ENCODE results near the gene DDX31.

DDX31 gene

GRCh38 chr9:132677976-132678375 lies 8.2 kb upstream of the DDX31 start:
- H3K4me3 ChIP-seq (replicated peaks; ENCODE audit: insufficient read depth, low read length) = no peak overlapping the region
- TF ChIP-seq GABPA (IDR thresholded peaks at IDR 0.05; ENCODE audit: low read depth) (no peak), CTCF (IDR thresholded peaks at IDR 0.05; ENCODE audit: insufficient read depth, low read length) (no peak), REST (IDR thresholded peaks at IDR 0.05; ENCODE audit: insufficient replicate concordance, low read depth) (no peak), POLR2AphosphoS5 (IDR thresholded peaks at IDR 0.05; ENCODE audit: low read depth) (no peak), SPI1 (IDR thresholded peaks at IDR 0.05; ENCODE audit: borderline replicate concordance, low read depth) (no peak)
- H3K27me3 ChIP-seq (ENCODE audit: insufficient read depth, poor library complexity, severe bottlenecking) = no peaks in the 10 kb centered on the region
- no peak overlapping the region for H3K27ac ChIP-seq (replicated peaks)
- DNase-seq (ENCODE audit: low read depth in 1 of 2, low spot score in 1 of 2) = no peak

- DNase-seq (ENCODE audit: low read depth in 1 of 2, low spot score in 1 of 2) = no peak
- Histone ChIP-seq H3K27ac (replicated peaks) (no peak overlapping the region), H3K27me3 (ENCODE audit: insufficient read depth, poor library complexity, severe bottlenecking) (no peaks in the 10 kb centered on the region), H3K4me3 (replicated peaks; ENCODE audit: insufficient read depth, low read length) (no peak overlapping the region)
- TF ChIP-seq SPI1 (IDR thresholded peaks at IDR 0.05; ENCODE audit: borderline replicate concordance, low read depth) (no peak), GABPA (IDR thresholded peaks at IDR 0.05; ENCODE audit: low read depth) (no peak), REST (IDR thresholded peaks at IDR 0.05; ENCODE audit: insufficient replicate concordance, low read depth) (no peak), CTCF (IDR thresholded peaks at IDR 0.05; ENCODE audit: insufficient read depth, low read length) (no peak), POLR2AphosphoS5 (IDR thresholded peaks at IDR 0.05; ENCODE audit: low read depth) (no peak)
Measured at GRCh38 chr9:132674485-132674884, 4.7 kb upstream of the DDX31 start.

GRCh38 chr9:132673355-132673754 lies 3.6 kb upstream of the DDX31 start:
- H3K4me3 ChIP-seq (replicated peaks; ENCODE audit: insufficient read depth, low read length) = no peak overlapping the region
- H3K27me3 ChIP-seq (ENCODE audit: insufficient read depth, poor library complexity, severe bottlenecking) = no peaks in the 10 kb centered on the region
- TF ChIP-seq POLR2AphosphoS5 (IDR thresholded peaks at IDR 0.05; ENCODE audit: low read depth) (no peak), GABPA (IDR thresholded peaks at IDR 0.05; ENCODE audit: low read depth) (no peak), CTCF (IDR thresholded peaks at IDR 0.05; ENCODE audit: insufficient read depth, low read length) (no peak), REST (IDR thresholded peaks at IDR 0.05; ENCODE audit: insufficient replicate concordance, low read depth) (no peak), SPI1 (IDR thresholded peaks at IDR 0.05; ENCODE audit: borderline replicate concordance, low read depth) (no peak)
- no peak for DNase-seq (ENCODE audit: low read depth in 1 of 2, low spot score in 1 of 2)
- H3K27ac ChIP-seq (replicated peaks) = no peak overlapping the region
